HepG2 (cell line): ENCODE data around the gene TP73. TPM values are rescaled to one million over a fixed set of nuclear protein-coding genes. Genes with fewer than 3 reads are reported as not detected.

Experiments used
- ATAC-seq: fragments of 200-7000 bp; cut with Tn5 transposase; 3 replicates; pipeline ENCODE4 v1.9.1; 2020; ENCODE audit warnings: mild to moderate bottlenecking, moderate library complexity
- BruUV-seq: library from RNA; stranded (reverse); fragments of 400-500 nt; replicated peaks from 2 replicates; lab custom pipeline; 2021; lab: Mats Ljungman, UMichigan
- CTCF ChIA-PET: fragments of 300-600 bp; formaldehyde crosslinking; extraction: SDS; loops from one replicate; lab custom pipeline; 2021; ENCODE audit warnings: low total read pairs, inconsistent platforms, low intra/inter-chr PET ratio; lab: Yijun Ruan, JAX
- POLR2A ChIA-PET: fragments of 350-600 bp; sonication (Branson Sonifier 250); formaldehyde crosslinking; loops from one replicate; lab custom pipeline; 2020; ENCODE audit warnings: antibody characterized with exemption, inconsistent platforms; lab: Yijun Ruan, JAX
- DNase-seq: peaks from one replicate; pipeline ENCODE4 v3.0.0-alpha.2; 2015; ENCODE audit warnings: low spot score
- FAIRE-seq: peaks from 3 replicates; lab custom pipeline; 2011; peaks lifted over from hg19 to GRCh38; lab: Jason Lieb, UNC
- H2AFZ ChIP-seq: one replicate; pipeline ENCODE4 v1.6.1; 2011; ENCODE audit warnings: low read length, inconsistent platforms
- H3K27ac ChIP-seq: fragments of 300-600 bp; 3 replicates; pipeline ENCODE4 v1.8.0; 2011; ENCODE audit warnings: mixed run types, mild to moderate bottlenecking, mixed read lengths, low read length, inconsistent platforms; ENCODE audit not compliant: insufficient read depth; ENCODE audit errors: extremely low read length
- H3K27me3 ChIP-seq, 2 experiments: fragments of 200-600 bp in 1 of 2; 2 replicates in 1 of 2; 3 replicates in 1 of 2; pipeline versions ENCODE4 v1.6.0 to v1.8.0; 2011; ENCODE audit warnings: low read length in 2 of 2, mild to moderate bottlenecking in 2 of 2, moderate library complexity in 2 of 2, inconsistent platforms in 1 of 2; ENCODE audit not compliant: insufficient read depth in 2 of 2, control insufficient read depth in 1 of 2
- H3K36me3 ChIP-seq, 2 experiments: fragments of 200-600 bp in 1 of 2; replicated peaks in 1 of 2; 2 replicates in 1 of 2; 3 replicates in 1 of 2; pipeline versions ENCODE4 v1.5.1 to v1.8.0; 2011; ENCODE audit warnings: low read length in 2 of 2, inconsistent platforms in 1 of 2; ENCODE audit not compliant: insufficient read depth in 2 of 2, control insufficient read depth in 1 of 2
- H3K4me1 ChIP-seq: 2 replicates; pipeline ENCODE4 v1.5.1; 2012; ENCODE audit warnings: low read length, inconsistent platforms; ENCODE audit not compliant: insufficient read depth
- H3K4me2 ChIP-seq: 2 replicates; pipeline ENCODE4 v1.6.0; 2011; ENCODE audit warnings: low read depth, low read length, inconsistent platforms
- H3K4me3 ChIP-seq, 3 experiments: fragments of 200-600 bp in 1 of 3; sonication (generic), shearing (Covaris generic) in 1 of 3; replicated peaks in 1 of 3; 2 replicates each; pipeline ENCODE4 v1.5.1; 2011 to 2016; ENCODE audit warnings: low read length in 3 of 3, inconsistent platforms in 2 of 3, low read depth in 2 of 3, mild to moderate bottlenecking in 2 of 3, control low read depth in 1 of 3, mixed read lengths in 1 of 3; ENCODE audit not compliant: insufficient read depth in 1 of 3
- H3K79me2 ChIP-seq: one replicate; pipeline ENCODE4 v1.6.1; 2011; ENCODE audit warnings: low read length, inconsistent platforms; ENCODE audit not compliant: insufficient read depth
- H3K9ac ChIP-seq: 2 replicates; pipeline ENCODE4 v1.6.0; 2011; ENCODE audit warnings: mild to moderate bottlenecking, low read depth, low read length, inconsistent platforms; ENCODE audit not compliant: insufficient read depth
- H3K9me3 ChIP-seq: 2 replicates; pipeline ENCODE4 v1.5.1; 2012; ENCODE audit warnings: mild to moderate bottlenecking, low read length
- H4K20me1 ChIP-seq: 2 replicates; pipeline ENCODE4 v1.6.0; 2011; ENCODE audit warnings: inconsistent platforms, mild to moderate bottlenecking, low read length, moderate library complexity; ENCODE audit not compliant: insufficient read depth
- RBAK ChIP-seq: sonication (generic); formaldehyde crosslinking; IDR thresholded peaks from 2 replicates; pipeline ENCODE4 v1.5.1; 2020; ENCODE audit warnings: mild to moderate bottlenecking, missing genetic modification reagents
- ZNF549 ChIP-seq: sonication (generic); formaldehyde crosslinking; IDR thresholded peaks from 2 replicates; pipeline ENCODE4 v1.5.0; 2020; ENCODE audit warnings: missing genetic modification reagents
- WGBS: methylation state at CpG from one replicate; pipeline ENCODE4 v1.1.6; 2017; ENCODE audit warnings: low lambda C conversion rate; 5-methylcytosine and 5-hydroxymethylcytosine counted together
- in situ Hi-C: cut with HindIII; loops from 2 replicates; pipeline ENCODE4 v1.10.0; 2017; ENCODE audit warnings: low pct_unique_long_range_greater_than_20kb; ENCODE audit not compliant: extremely low pct_ligation_motif_present
- intact Hi-C: fragments of 100-400 bp; cut with micrococcal nuclease; formaldehyde crosslinking; loops from one replicate; pipeline ENCODE4 v1.10.0; 2022; ENCODE audit not compliant: unreplicated experiment
- polyA plus RNA-seq, 8 experiments: library from polyadenylated mRNA; depleted of rRNA in 3 of 8; stranded (reverse) in 7 of 8; unstranded in 1 of 8; fragments of >200 nt; fragmentation: Illumina TruSeq in 4 of 8; extraction: Trizol in 4 of 8; gene quantifications; 2 replicates each; pipeline versions ENCODE4 v1.2.1 to v1.2.3, GENCODE V29; 2011 to 2016; ENCODE audit warnings: low read depth in 4 of 8, missing spikeins in 1 of 8, mixed read lengths in 1 of 8; ENCODE audit not compliant: insufficient read depth in 1 of 8
- total RNA-seq, 5 experiments: library from RNA; depleted of rRNA; stranded (reverse); fragments of >200 nt; fragmentation: Illumina TruSeq; extraction: Trizol; gene quantifications; 2 replicates each; pipeline ENCODE4 v1.2.3, GENCODE V29; 2016; ENCODE audit warnings: low read depth in 1 of 5
- TF ChIP-seq, protein P1 (sequence below): sonication (generic); formaldehyde crosslinking; IDR thresholded peaks from 2 replicates; pipeline ENCODE4 v1.8.1; 2022; ENCODE audit warnings: low read depth, mild to moderate bottlenecking, missing genetic modification reagents

TP73 gene
- total and polyA plus RNA-seq, 2 of the 13 experiments (the other 11 are each of a cell fraction or from before 2014, with no cell fraction given), result 0.49 to 1.1 TPM

DNA sequence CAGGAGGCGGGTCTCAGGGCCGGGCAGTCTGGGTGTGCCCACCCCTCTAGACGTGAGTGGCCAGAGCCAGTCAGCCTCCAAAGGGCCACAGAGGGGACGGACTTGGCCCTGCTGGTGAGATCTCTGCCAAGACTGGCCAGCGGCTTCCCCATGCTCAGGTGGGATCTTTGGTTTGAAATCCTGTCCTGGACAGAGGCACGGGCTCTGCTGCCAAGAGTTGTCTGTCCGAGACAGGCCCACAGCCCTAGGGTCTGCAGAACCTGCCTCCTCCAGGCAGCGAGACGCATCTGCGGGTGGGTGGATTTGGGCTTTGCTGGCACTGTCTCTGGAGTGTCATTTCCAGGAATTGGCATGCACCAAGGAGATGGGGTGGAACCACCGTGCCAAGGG is 55.6 kb downstream of the TP73 start:
- Histone ChIP-seq H2AFZ (no peak overlapping the region), H3K27me3 (no peaks in the 10 kb centered on the region), H4K20me1 (0 out of 2 replicates have a peak, but pooled peaks cover 2% of the 10 kb centered on the region), H3K4me1 (no peaks in the 10 kb centered on the region), H3K27ac (no peak overlapping the region), H3K36me3 (no peaks in the 10 kb centered on the region), H3K4me2 (no peak overlapping the region), H3K4me3 (no peak overlapping the region), H3K9ac (no peak overlapping the region), H3K79me2 (no peaks in the 10 kb centered on the region), H3K9me3 (no peaks in the 10 kb centered on the region)
- FAIRE-seq (no peak), DNase-seq (no peak), ATAC-seq (no peak)
- in situ Hi-C loops, result no loop called here
- intact Hi-C loops, result no loop called here
- POLR2A ChIA-PET, result no interaction called here
- CTCF ChIA-PET, result no interaction called here
- WGBS, result no CpG with 5 or more reads among the region's 11 CpGs
- TF ChIP-seq ZNF549 (CRISPR knock-in tag), result no peak
- BruUV-seq, result no TSS peak

DNA sequence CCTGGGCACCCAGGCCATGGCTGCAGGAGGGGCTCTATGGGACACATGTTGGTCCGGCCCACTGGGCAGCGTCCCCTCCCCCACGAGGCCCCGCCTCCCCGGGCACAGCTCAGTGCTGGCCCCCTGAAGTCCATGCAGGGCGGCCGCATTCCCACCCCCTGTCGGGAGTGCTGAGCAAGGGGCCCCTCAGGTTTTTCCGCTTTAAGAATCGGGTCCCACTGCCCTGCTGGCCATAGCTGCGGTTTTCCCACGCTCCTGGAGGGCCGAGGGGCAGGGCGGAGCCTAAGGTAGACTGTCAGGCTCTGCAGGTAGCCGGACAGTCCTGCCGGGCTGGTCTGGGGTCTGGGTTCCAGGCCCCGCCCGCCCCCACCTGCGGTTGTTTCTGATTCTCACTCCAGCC is 56.5 kb downstream of the TP73 start:
- H3K27ac ChIP-seq, result no peak overlapping the region
- no peak overlapping the region for H3K4me3 ChIP-seq
- no peaks in the 10 kb centered on the region for H3K9me3 ChIP-seq
- intact Hi-C loops (no loop called here), in situ Hi-C loops (no loop called here)
- DNase-seq (no peak), ATAC-seq (no peak), FAIRE-seq (no peak)
- TF ChIP-seq RBAK (CRISPR knock-in tag), result no peak
- TF ChIP-seq, protein P1, sequence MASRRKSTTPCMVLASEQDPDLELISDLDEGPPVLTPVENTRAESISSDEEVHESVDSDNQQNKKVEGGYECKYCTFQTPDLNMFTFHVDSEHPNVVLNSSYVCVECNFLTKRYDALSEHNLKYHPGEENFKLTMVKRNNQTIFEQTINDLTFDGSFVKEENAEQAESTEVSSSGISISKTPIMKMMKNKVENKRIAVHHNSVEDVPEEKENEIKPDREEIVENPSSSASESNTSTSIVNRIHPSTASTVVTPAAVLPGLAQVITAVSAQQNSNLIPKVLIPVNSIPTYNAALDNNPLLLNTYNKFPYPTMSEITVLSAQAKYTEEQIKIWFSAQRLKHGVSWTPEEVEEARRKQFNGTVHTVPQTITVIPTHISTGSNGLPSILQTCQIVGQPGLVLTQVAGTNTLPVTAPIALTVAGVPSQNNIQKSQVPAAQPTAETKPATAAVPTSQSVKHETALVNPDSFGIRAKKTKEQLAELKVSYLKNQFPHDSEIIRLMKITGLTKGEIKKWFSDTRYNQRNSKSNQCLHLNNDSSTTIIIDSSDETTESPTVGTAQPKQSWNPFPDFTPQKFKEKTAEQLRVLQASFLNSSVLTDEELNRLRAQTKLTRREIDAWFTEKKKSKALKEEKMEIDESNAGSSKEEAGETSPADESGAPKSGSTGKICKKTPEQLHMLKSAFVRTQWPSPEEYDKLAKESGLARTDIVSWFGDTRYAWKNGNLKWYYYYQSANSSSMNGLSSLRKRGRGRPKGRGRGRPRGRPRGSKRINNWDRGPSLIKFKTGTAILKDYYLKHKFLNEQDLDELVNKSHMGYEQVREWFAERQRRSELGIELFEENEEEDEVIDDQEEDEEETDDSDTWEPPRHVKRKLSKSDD, result no peak
- ChIA-PET POLR2A (no interaction called here), CTCF (no interaction called here)
- no peak overlapping the region for H3K4me2 ChIP-seq
- H3K36me3 ChIP-seq, result no peaks in the 10 kb centered on the region
- H3K4me1 ChIP-seq, result no peaks in the 10 kb centered on the region
- no peaks in the 10 kb centered on the region for H3K79me2 ChIP-seq
- BruUV-seq, result no TSS peak
- 0 out of 2 replicates have a peak, but pooled peaks cover 2% of the 10 kb centered on the region for H4K20me1 ChIP-seq
- 100% methylated on average over 2 of the region's 19 CpGs for WGBS
- H2AFZ ChIP-seq, result no peak overlapping the region
- no peak overlapping the region for H3K9ac ChIP-seq
- no peaks in the 10 kb centered on the region for H3K27me3 ChIP-seq
